K562 (cell line): Measurements from ENCODE around the gene TSPYL4.

Experiments
- ARID2 ChIP-seq: fragments of 450-650 bp; IDR thresholded peaks from 2 replicates; pipeline ENCODE4 v1.6.1; 2017; ENCODE audit warnings: antibody characterized with exemption, mild to moderate bottlenecking
- CBX1 ChIP-seq: sonication (generic); IDR thresholded peaks from 2 replicates; pipeline ENCODE4 v1.6.1; 2016; ENCODE audit warnings: antibody characterized with exemption, low read depth, mild to moderate bottlenecking
- CREB1 ChIP-seq, 2 experiments: sonication (generic) in 1 of 2; formaldehyde crosslinking in 1 of 2; IDR thresholded peaks; 2 replicates each; pipeline versions ENCODE4 v1.6.1 to v1.8.0; 2012 to 2022; ENCODE audit warnings: inconsistent platforms in 1 of 2, mild to moderate bottlenecking in 1 of 2, missing genetic modification reagents in 1 of 2, moderate library complexity in 1 of 2
- CSDE1 ChIP-seq, 2 experiments: fragments of 450-650 bp; IDR thresholded peaks; 2 replicates each; pipeline ENCODE4 v1.6.1; 2016; ENCODE audit warnings: mild to moderate bottlenecking in 1 of 2
- E4F1 ChIP-seq: fragments of 250-450 bp; sonication (Bioruptor Pico); IDR thresholded peaks from 2 replicates; pipeline ENCODE4 v1.5.0; 2021; ENCODE audit warnings: mild to moderate bottlenecking, borderline replicate concordance
- GTF2F1 ChIP-seq: IDR thresholded peaks from 2 replicates; pipeline ENCODE4 v1.6.1; 2011; ENCODE audit warnings: low read depth, low read length, improper control_type of control experiment
- PTRF ChIP-seq: fragments of 450-650 bp; IDR thresholded peaks from 2 replicates; pipeline ENCODE4 v1.6.1; 2016; ENCODE audit warnings: mild to moderate bottlenecking, missing genetic modification characterization, missing compliant biosample characterization
- RHOXF2B ChIP-seq: fragments of 250-450 bp; sonication (Bioruptor Pico); conservative IDR thresholded peaks from 2 replicates; pipeline ENCODE4 v1.5.1; 2021
- TF ChIP-seq, protein P1 (sequence below), 3 experiments: IDR thresholded peaks in 2 of 3; conservative IDR thresholded peaks in 1 of 3; 2 replicates each; pipeline ENCODE4 v1.5.1; 2011 to 2012; ENCODE audit warnings: low read length in 3 of 3, mild to moderate bottlenecking in 3 of 3, control low read depth in 2 of 3, improper control_type of control experiment in 1 of 3, inconsistent platforms in 1 of 3, low read depth in 1 of 3, mixed read lengths in 1 of 3, moderate library complexity in 1 of 3; ENCODE audit not compliant: insufficient read depth in 2 of 3

DNA sequence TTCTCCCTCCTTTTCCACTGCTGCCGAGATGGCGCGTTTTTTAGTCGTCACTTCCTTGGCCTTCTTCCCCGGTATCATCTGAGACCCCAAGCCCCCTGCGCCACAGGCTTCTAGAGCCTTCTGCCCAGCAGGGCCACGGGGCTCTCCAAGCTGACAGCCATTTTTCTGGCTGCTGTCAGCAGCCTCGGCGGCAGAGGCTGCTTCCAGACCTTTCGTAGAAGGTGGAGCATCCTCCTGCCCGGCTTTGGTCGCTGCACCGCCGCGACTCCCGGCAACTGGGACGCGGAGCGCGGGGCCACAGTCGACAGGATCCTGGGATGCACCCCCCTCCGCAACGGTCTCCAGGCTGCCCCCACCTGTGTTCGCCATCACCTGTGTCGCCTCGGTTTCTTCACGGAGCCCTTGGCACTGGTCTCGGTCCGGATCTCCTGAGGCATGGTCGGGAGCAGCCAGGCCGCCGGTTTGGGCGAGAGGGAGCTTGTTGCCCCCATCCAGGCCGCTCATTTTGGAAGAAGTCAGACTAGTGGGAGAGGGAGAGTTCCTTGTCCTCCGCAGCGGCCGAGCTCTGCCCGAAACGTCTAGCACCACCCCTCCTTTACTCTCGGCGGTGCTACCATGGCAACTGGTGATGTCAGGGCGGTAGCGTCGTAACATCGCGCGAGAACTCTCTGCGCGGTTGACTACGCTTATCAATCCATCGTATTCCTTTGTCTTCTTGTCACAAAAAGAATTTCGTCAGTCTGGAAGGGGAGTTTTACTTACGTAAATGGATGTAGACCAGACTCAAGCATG, at the start of gene TSPYL4:
- TF ChIP-seq, protein P1, sequence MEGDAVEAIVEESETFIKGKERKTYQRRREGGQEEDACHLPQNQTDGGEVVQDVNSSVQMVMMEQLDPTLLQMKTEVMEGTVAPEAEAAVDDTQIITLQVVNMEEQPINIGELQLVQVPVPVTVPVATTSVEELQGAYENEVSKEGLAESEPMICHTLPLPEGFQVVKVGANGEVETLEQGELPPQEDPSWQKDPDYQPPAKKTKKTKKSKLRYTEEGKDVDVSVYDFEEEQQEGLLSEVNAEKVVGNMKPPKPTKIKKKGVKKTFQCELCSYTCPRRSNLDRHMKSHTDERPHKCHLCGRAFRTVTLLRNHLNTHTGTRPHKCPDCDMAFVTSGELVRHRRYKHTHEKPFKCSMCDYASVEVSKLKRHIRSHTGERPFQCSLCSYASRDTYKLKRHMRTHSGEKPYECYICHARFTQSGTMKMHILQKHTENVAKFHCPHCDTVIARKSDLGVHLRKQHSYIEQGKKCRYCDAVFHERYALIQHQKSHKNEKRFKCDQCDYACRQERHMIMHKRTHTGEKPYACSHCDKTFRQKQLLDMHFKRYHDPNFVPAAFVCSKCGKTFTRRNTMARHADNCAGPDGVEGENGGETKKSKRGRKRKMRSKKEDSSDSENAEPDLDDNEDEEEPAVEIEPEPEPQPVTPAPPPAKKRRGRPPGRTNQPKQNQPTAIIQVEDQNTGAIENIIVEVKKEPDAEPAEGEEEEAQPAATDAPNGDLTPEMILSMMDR (IDR thresholded peaks at IDR 0.05 in 2 of 3, conservative IDR thresholded peaks at IDR 0.05 in 1 of 3; ENCODE audit: insufficient read depth in 2 of 3, low read depth in 1 of 3, low read length in 3 of 3): no peak
- TF ChIP-seq CSDE1 (IDR thresholded peaks at IDR 0.05) (peak in 1 of 2 experiments; percentile 87; a peak in 2 of 4 replicates), RHOXF2B (CRISPR knock-in tag) (no peak), E4F1 (no peak), ARID2 (no peak), CBX1 (no peak), PTRF (tag) (no peak), CREB1 (IDR thresholded peaks at IDR 0.05) (peak; percentile 88), CREB1 (CRISPR knock-in tag; IDR thresholded peaks at IDR 0.05) (peak; percentile 85), GTF2F1 (no peak)
